Stomach (tissue), 4 donors: ENCODE data around the gene FOLH1.
"Not testable (repeated sequence)": the region's sequence is repeated elsewhere in the genome, so short reads cannot be mapped to it uniquely, and the experiment has no call there.

Source experiments
- EP300 ChIP-seq: sonication (generic); formaldehyde crosslinking; IDR thresholded peaks from one replicate; pipeline ENCODE4 v1.6.1; 2017; ENCODE audit warnings: antibody characterized with exemption
- POLR2A ChIP-seq, 4 donors: fragments of 450-650 bp; IDR thresholded peaks; one replicate each; pipeline ENCODE4 v1.6.1; 2016; ENCODE audit warnings: antibody characterized with exemption in 4 of 4, control low read depth in 2 of 4, mild to moderate bottlenecking in 1 of 4, moderate library complexity in 1 of 4
- POLR2AphosphoS5 ChIP-seq, 3 donors: sonication (generic); formaldehyde crosslinking; IDR thresholded peaks; one replicate each; pipeline ENCODE4 v1.6.1; 2016; ENCODE audit warnings: antibody characterized with exemption in 3 of 3
- TF ChIP-seq, protein P1 (sequence below), 7 experiments: fragments of 450-650 bp in 4 of 7; fragments of 200-600 bp in 3 of 7; sonication (generic) in 3 of 7; IDR thresholded peaks; one replicate each; pipeline ENCODE4 v1.5.1; 2016 to 2019; ENCODE audit warnings: antibody characterized with exemption in 7 of 7, control low read depth in 2 of 7, mild to moderate bottlenecking in 1 of 7

DNA sequence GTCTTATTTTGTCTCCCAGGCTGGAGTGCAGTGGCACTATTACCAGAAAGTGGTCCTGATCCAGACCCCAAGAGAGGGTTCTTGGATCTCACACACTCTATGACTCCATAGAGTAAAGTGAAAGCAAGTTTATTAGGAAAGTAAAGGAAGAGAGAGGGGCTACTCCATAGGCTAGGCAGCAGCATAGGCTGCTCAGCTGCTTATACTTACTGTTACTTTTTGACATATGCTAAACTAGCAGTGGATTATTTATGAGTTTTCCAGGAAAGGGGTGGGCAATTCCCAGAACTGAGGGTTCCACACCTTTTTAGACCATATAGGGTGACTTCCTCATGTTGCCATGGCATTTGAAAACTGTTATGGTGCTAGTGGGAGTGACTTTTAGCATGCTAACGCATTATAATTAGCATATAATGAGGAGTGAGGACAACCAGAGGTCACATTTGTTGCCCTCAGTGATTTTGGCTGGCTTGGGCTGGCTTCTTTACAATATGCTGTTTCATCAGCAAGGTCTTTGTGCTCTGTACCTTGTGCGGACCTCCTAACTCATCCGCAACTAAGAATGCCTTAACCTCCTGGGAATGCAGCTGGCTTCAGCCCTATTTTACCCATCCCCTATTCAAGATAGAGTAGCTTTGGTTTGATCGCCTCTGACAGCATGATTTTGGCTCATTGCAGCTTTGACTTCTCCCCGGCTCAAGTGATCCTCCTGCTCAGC is 42.2 kb upstream of the FOLH1 start:
- TF ChIP-seq, protein P1, sequence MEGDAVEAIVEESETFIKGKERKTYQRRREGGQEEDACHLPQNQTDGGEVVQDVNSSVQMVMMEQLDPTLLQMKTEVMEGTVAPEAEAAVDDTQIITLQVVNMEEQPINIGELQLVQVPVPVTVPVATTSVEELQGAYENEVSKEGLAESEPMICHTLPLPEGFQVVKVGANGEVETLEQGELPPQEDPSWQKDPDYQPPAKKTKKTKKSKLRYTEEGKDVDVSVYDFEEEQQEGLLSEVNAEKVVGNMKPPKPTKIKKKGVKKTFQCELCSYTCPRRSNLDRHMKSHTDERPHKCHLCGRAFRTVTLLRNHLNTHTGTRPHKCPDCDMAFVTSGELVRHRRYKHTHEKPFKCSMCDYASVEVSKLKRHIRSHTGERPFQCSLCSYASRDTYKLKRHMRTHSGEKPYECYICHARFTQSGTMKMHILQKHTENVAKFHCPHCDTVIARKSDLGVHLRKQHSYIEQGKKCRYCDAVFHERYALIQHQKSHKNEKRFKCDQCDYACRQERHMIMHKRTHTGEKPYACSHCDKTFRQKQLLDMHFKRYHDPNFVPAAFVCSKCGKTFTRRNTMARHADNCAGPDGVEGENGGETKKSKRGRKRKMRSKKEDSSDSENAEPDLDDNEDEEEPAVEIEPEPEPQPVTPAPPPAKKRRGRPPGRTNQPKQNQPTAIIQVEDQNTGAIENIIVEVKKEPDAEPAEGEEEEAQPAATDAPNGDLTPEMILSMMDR (IDR thresholded peaks at IDR 0.05) = not testable (repeated sequence)
- TF ChIP-seq POLR2AphosphoS5 (IDR thresholded peaks at IDR 0.05); EP300; POLR2A (IDR thresholded peaks at IDR 0.05): not testable (repeated sequence)
